K562 (cell line): ENCODE data around the gene RHOF. TPM values are rescaled to one million over a fixed set of nuclear protein-coding genes. Genes with fewer than 3 reads are reported as not detected.

Source experiments
- BMI1 ChIP-seq: fragments of 150-350 bp; IDR thresholded peaks from 2 replicates; pipeline ENCODE4 v1.6.1; 2014; ENCODE audit warnings: low read length
- DIDO1 ChIP-seq: fragments of 450-650 bp; IDR thresholded peaks from 2 replicates; pipeline ENCODE4 v1.6.1; 2016; ENCODE audit warnings: low read depth, missing biosample characterization, missing genetic modification characterization
- FOXM1 ChIP-seq, 2 experiments: fragments of 450-650 bp in 1 of 2; sonication (generic) in 1 of 2; formaldehyde crosslinking in 1 of 2; IDR thresholded peaks; 2 replicates each; pipeline versions ENCODE4 v1.6.1 to v1.9.0; 2017 to 2022; ENCODE audit warnings: low read depth in 2 of 2, mild to moderate bottlenecking in 2 of 2, missing genetic modification reagents in 1 of 2, moderate library complexity in 1 of 2
- ILK ChIP-seq: fragments of 450-650 bp; IDR thresholded peaks from 2 replicates; pipeline ENCODE4 v1.6.1; 2016; ENCODE audit warnings: missing genetic modification characterization, low read depth, mild to moderate bottlenecking, missing compliant biosample characterization, moderate library complexity, borderline replicate concordance
- L3MBTL2 ChIP-seq: fragments of 450-650 bp; IDR thresholded peaks from 2 replicates; pipeline ENCODE4 v1.6.1; 2016; ENCODE audit warnings: mild to moderate bottlenecking, moderate library complexity
- MEF2D ChIP-seq: conservative IDR thresholded peaks from 2 replicates; pipeline ENCODE4 v1.6.1; 2016; ENCODE audit warnings: low read depth, missing genetic modification characterization, missing compliant biosample characterization
- PHF21A ChIP-seq: fragments of 450-650 bp; IDR thresholded peaks from 2 replicates; pipeline ENCODE4 v1.6.1; 2017; ENCODE audit warnings: low read depth, borderline replicate concordance
- PHTF2 ChIP-seq: fragments of 250-450 bp; sonication (Bioruptor Pico); IDR thresholded peaks from 2 replicates; pipeline ENCODE4 v1.5.0; 2021; ENCODE audit warnings: mild to moderate bottlenecking
- POLR2AphosphoS2 ChIP-seq: IDR thresholded peaks from 2 replicates; pipeline ENCODE4 v1.6.1; 2012; ENCODE audit warnings: low read length, improper control_type of control experiment
- PRPF4 ChIP-seq: fragments of 200-400 bp; formaldehyde crosslinking; IDR thresholded peaks from one replicate; pipeline ENCODE4 v1.6.1; 2017; ENCODE audit warnings: low read length, low read depth, mild to moderate bottlenecking; ENCODE audit not compliant: insufficient read depth, poor library complexity, severe bottlenecking
- RBBP5 ChIP-seq: fragments of 200-600 bp; sonication (generic); IDR thresholded peaks from 2 replicates; pipeline ENCODE4 v1.6.1; 2012; ENCODE audit warnings: borderline replicate concordance, mild to moderate bottlenecking, low read length, control low read depth, inconsistent platforms; ENCODE audit not compliant: insufficient read depth, poor library complexity, severe bottlenecking
- SMARCC2 ChIP-seq: fragments of 450-650 bp; IDR thresholded peaks from 2 replicates; pipeline ENCODE4 v1.6.1; 2017; ENCODE audit warnings: antibody characterized with exemption, moderate library complexity, mild to moderate bottlenecking, low read depth
- SMARCE1 ChIP-seq: fragments of 450-650 bp; IDR thresholded peaks from 2 replicates; pipeline ENCODE4 v1.7.1; 2016; ENCODE audit warnings: mild to moderate bottlenecking
- TAF15 ChIP-seq: fragments of 200-400 bp; formaldehyde crosslinking; IDR thresholded peaks from 2 replicates; pipeline ENCODE4 v1.6.1; 2017; ENCODE audit warnings: mild to moderate bottlenecking, low read depth, low read length, moderate library complexity
- XRCC5 ChIP-seq: fragments of 200-400 bp; formaldehyde crosslinking; IDR thresholded peaks from 2 replicates; pipeline ENCODE4 v1.6.1; 2017; ENCODE audit warnings: low read depth, mild to moderate bottlenecking, low read length
- ZBTB17 ChIP-seq: fragments of 450-650 bp; formaldehyde crosslinking; IDR thresholded peaks from 2 replicates; pipeline ENCODE4 v1.4.0; 2020; ENCODE audit warnings: mild to moderate bottlenecking
- ZNF384 ChIP-seq: IDR thresholded peaks from 2 replicates; pipeline ENCODE4 v1.6.1; 2012; ENCODE audit warnings: low read depth, low read length, improper control_type of control experiment
- ZNF444 ChIP-seq: fragments of 250-450 bp; sonication (Bioruptor Pico); IDR thresholded peaks from 2 replicates; pipeline ENCODE4 v1.4.0; 2020; ENCODE audit warnings: mild to moderate bottlenecking, moderate library complexity
- polyA plus RNA-seq, 8 experiments: library from polyadenylated mRNA; depleted of rRNA in 4 of 8; stranded (reverse) in 5 of 8; unstranded in 3 of 8; fragments of >200 nt; fragmentation: Nextera tagmentation in 2 of 8; fragmentation: Illumina TruSeq in 1 of 8; extraction: Ambion mirVana in 2 of 8; extraction: Trizol in 1 of 8; gene quantifications; 2 replicates each; pipeline versions ENCODE4 v1.2.1 to v1.2.3, GENCODE V29; 2011 to 2014; ENCODE audit warnings: inconsistent platforms in 1 of 8, missing spikeins in 1 of 8
- total RNA-seq, 7 experiments: library from RNA; depleted of rRNA in 6 of 7; stranded (reverse); fragments of >200 nt in 6 of 7; fragmentation: Illumina TruSeq in 2 of 7; extraction: Trizol in 2 of 7; gene quantifications; 2 replicates each; pipeline versions ENCODE4 v1.2.1 to v1.2.3, GENCODE V29; 2011 to 2021; ENCODE audit warnings: low replicate concordance in 1 of 7
- TF ChIP-seq, protein P1 (sequence below): sonication (generic); formaldehyde crosslinking; IDR thresholded peaks from 2 replicates; pipeline ENCODE4 v1.8.1; 2023; ENCODE audit warnings: mild to moderate bottlenecking, missing genetic modification reagents
- TF ChIP-seq, protein P2 (sequence below): fragments of 250-450 bp; sonication (Bioruptor Pico); IDR thresholded peaks from 2 replicates; pipeline ENCODE4 v1.4.0; 2020; ENCODE audit warnings: mild to moderate bottlenecking
- TF ChIP-seq, protein P3 (sequence below), 3 experiments: fragments of 200-800 bp in 1 of 3; fragments of 250-450 bp in 1 of 3; fragments of 450-650 bp in 1 of 3; sonication (Bioruptor Pico) in 1 of 3; sonication (Bioruptor generic) in 1 of 3; formaldehyde crosslinking in 1 of 3; IDR thresholded peaks; 2 replicates each; pipeline versions ENCODE4 v1.6.1 to v1.8.0; 2016 to 2022; ENCODE audit warnings: mild to moderate bottlenecking in 2 of 3, missing genetic modification characterization in 2 of 3, missing compliant biosample characterization in 1 of 3, moderate library complexity in 1 of 3

RHOF gene
- total and polyA plus RNA-seq, 9 of the 15 experiments (the other 6 are each of a cell fraction or from before 2014, with no cell fraction given) = 0.13 to 10.1 (median 4.0) TPM

DNA sequence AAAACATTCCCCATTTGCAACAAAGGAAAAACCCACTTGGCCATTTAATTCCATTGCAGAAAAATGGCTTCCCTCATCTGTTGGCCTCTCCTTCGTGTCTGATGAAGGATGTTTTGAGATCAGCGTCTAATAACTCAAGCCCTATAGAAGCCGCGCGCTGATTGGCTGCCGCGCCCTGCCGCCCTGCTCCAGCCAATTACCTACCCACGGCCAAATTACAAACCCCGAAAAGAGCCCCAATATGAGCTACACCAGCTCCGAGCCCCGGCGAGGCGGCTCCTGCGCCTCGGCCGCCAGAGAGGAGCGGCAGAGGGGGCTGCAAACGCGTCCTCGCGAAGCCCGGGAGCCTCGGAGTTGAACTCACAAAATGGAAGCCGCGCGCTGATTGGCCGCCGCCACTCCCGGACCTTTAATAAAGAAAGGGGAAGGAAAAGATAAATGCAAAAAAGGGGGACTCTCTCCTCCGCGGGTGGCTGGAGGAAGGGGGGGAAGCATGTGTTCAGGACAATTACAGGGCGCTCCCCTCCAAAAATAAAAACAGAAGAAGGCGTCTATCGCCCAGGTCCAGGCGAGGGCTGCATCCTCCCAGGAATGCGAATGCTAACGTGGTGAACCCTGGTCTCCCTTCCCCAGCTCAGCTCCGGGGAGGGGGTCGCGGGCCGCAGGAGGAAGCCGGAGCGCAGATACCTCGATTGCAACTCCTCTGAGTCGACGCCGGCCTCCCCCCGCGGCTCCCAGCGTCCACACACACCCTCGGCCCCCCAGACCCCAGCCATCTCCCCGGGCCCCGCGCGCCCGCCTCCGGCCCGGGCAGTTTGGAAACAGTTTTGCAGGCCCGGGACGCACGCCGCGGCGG is 9.6 kb upstream of the RHOF start (continued):
- 0 out of 2 replicates have a peak, but pooled peaks have one; percentile 24 for TF ChIP-seq XRCC5
- no peak for TF ChIP-seq ZNF384
- no peak for TF ChIP-seq ZNF444 (CRISPR knock-in tag)
- TF ChIP-seq FOXM1 (IDR thresholded peaks at IDR 0.05; ENCODE audit: low read depth) = no peak; the same call in 1 of the 2 replicates
- TF ChIP-seq FOXM1 (CRISPR knock-in tag; IDR thresholded peaks at IDR 0.05; ENCODE audit: low read depth) = peak; percentile 68
- TF ChIP-seq PHTF2 = no peak; the same call in 1 of the 2 replicates
- TF ChIP-seq, protein P1, sequence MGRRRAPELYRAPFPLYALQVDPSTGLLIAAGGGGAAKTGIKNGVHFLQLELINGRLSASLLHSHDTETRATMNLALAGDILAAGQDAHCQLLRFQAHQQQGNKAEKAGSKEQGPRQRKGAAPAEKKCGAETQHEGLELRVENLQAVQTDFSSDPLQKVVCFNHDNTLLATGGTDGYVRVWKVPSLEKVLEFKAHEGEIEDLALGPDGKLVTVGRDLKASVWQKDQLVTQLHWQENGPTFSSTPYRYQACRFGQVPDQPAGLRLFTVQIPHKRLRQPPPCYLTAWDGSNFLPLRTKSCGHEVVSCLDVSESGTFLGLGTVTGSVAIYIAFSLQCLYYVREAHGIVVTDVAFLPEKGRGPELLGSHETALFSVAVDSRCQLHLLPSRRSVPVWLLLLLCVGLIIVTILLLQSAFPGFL (CRISPR knock-in tag) = no peak
- no peak for TF ChIP-seq ILK
- no peak for TF ChIP-seq TAF15
- TF ChIP-seq SMARCC2 = no peak
- TF ChIP-seq, protein P2, sequence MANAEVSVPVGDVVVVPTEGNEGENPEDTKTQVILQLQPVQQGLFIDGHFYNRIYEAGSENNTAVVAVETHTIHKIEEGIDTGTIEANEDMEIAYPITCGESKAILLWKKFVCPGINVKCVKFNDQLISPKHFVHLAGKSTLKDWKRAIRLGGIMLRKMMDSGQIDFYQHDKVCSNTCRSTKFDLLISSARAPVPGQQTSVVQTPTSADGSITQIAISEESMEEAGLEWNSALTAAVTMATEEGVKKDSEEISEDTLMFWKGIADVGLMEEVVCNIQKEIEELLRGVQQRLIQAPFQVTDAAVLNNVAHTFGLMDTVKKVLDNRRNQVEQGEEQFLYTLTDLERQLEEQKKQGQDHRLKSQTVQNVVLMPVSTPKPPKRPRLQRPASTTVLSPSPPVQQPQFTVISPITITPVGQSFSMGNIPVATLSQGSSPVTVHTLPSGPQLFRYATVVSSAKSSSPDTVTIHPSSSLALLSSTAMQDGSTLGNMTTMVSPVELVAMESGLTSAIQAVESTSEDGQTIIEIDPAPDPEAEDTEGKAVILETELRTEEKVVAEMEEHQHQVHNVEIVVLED (CRISPR knock-in tag) = no peak
- TF ChIP-seq L3MBTL2 = peak; percentile 81
- TF ChIP-seq, protein P3, sequence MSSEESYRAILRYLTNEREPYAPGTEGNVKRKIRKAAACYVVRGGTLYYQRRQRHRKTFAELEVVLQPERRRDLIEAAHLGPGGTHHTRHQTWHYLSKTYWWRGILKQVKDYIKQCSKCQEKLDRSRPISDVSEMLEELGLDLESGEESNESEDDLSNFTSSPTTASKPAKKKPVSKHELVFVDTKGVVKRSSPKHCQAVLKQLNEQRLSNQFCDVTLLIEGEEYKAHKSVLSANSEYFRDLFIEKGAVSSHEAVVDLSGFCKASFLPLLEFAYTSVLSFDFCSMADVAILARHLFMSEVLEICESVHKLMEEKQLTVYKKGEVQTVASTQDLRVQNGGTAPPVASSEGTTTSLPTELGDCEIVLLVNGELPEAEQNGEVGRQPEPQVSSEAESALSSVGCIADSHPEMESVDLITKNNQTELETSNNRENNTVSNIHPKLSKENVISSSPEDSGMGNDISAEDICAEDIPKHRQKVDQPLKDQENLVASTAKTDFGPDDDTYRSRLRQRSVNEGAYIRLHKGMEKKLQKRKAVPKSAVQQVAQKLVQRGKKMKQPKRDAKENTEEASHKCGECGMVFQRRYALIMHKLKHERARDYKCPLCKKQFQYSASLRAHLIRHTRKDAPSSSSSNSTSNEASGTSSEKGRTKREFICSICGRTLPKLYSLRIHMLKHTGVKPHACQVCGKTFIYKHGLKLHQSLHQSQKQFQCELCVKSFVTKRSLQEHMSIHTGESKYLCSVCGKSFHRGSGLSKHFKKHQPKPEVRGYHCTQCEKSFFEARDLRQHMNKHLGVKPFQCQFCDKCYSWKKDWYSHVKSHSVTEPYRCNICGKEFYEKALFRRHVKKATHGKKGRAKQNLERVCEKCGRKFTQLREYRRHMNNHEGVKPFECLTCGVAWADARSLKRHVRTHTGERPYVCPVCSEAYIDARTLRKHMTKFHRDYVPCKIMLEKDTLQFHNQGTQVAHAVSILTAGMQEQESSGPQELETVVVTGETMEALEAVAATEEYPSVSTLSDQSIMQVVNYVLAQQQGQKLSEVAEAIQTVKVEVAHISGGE (CRISPR knock-in tag; IDR thresholded peaks at IDR 0.05) = peak in 1 of 3 experiments; percentile 49; a peak in 2 of 6 replicates
- peak; percentile 10 for TF ChIP-seq RBBP5
- TF ChIP-seq POLR2AphosphoS2 = peak; percentile 94
- peak; percentile 98 for TF ChIP-seq ZBTB17 (CRISPR knock-in tag)
- 0 out of 2 replicates have a peak, but pooled peaks have one; percentile 11 for TF ChIP-seq MEF2D
- peak; percentile 56; the same call in 1 of the 2 replicates for TF ChIP-seq SMARCE1
- TF ChIP-seq PRPF4 = no peak
- TF ChIP-seq BMI1 = no peak
- no peak for TF ChIP-seq DIDO1 (tag)
- TF ChIP-seq PHF21A = no peak
